ENCODE results near the gene VRK3.

DNA sequence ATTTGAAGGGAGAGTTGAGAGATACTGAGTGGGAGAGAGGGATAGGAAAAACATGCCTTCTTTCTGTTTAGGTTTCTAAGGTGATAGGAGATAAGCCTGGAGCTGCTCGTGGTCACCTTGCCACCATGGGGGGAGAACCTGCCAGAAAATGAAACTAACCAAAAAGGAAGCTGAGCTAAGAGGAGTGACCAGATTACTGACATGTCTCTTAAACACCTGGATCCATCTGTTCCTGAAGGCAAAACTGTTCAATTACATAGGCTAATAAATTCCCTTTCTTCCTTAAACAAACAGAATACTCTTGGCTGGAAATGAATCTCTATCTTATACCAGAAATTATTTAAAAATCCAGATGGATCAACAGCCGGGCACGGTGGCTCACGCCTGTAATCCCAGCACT is 27.9 kb upstream of the VRK3 start:
- TF ChIP-seq POLR2A (IDR thresholded peaks at IDR 0.05) (no peak), POLR2AphosphoS5 (IDR thresholded peaks at IDR 0.05) (no peak)
- TF ChIP-seq, protein P1, sequence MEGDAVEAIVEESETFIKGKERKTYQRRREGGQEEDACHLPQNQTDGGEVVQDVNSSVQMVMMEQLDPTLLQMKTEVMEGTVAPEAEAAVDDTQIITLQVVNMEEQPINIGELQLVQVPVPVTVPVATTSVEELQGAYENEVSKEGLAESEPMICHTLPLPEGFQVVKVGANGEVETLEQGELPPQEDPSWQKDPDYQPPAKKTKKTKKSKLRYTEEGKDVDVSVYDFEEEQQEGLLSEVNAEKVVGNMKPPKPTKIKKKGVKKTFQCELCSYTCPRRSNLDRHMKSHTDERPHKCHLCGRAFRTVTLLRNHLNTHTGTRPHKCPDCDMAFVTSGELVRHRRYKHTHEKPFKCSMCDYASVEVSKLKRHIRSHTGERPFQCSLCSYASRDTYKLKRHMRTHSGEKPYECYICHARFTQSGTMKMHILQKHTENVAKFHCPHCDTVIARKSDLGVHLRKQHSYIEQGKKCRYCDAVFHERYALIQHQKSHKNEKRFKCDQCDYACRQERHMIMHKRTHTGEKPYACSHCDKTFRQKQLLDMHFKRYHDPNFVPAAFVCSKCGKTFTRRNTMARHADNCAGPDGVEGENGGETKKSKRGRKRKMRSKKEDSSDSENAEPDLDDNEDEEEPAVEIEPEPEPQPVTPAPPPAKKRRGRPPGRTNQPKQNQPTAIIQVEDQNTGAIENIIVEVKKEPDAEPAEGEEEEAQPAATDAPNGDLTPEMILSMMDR (IDR thresholded peaks at IDR 0.05), result no peak

All from sigmoid colon (tissue), 4 donors.